Skeletal muscle satellite cell (primary cell): ENCODE results near the gene NET1.

Experiments
- H3K27me3 ChIP-seq: 2 replicates; pipeline ENCODE4 v1.7.0; 2013; ENCODE audit warnings: low read length; ENCODE audit not compliant: control insufficient read depth, insufficient read depth
- H3K36me3 ChIP-seq: 2 replicates; pipeline ENCODE4 v1.7.0; 2013; ENCODE audit warnings: mild to moderate bottlenecking, control low read depth, low read length; ENCODE audit not compliant: insufficient read depth
- H3K4me1 ChIP-seq: 2 replicates; pipeline ENCODE4 v1.7.0; 2013; ENCODE audit warnings: low read length; ENCODE audit not compliant: control insufficient read depth, insufficient read depth
- H3K4me2 ChIP-seq: 2 replicates; pipeline ENCODE4 v1.7.0; 2013; ENCODE audit warnings: mild to moderate bottlenecking, low read length
- H3K4me3 ChIP-seq: 2 replicates; pipeline ENCODE4 v1.7.0; 2013; ENCODE audit warnings: low read length
- H3K9ac ChIP-seq: 2 replicates; pipeline ENCODE4 v1.7.0; 2013; ENCODE audit warnings: mild to moderate bottlenecking, low read depth, low read length, moderate library complexity
- H3K9me3 ChIP-seq: replicated peaks from 2 replicates; pipeline ENCODE4 v1.7.0; 2013; ENCODE audit warnings: mild to moderate bottlenecking, control low read depth, low read length

Gene NET1

DNA sequence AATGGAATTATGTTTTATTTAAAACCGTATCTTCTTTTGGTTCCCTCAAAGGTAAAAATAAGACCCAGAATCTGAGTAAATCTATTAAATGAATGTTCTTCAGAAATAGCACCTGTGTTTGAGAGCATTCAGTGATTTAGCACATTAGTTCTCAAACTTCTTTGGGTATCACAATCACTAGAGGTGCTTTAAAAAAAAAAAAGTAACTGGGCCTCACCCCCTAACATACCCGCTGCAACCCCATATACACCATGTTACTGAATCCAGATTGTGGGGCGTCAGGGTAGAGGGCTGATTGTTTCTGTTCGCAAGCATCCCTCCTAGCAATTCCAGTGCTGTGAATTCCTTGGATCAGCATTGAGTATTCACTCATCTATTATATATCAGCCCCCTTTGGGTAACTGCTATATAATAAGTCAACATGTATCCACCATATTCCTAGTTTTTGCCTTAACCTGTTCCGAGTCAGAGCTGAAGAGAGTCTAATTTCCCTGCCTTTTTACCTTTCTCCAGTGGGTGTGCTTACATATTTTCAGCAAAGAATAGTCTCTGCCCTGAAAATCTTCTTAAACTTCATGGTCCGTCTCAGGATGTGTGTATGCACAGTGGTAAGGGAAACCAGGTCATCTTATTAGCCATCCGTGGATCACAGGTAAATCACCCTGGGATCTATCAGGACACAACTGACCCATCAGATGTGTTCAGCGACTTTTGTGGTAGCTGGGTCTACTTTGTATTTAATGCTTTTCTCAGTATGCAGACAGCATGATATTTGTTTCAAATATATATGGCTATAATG, 46.8 kb downstream of the NET1 start:
- H3K27me3 ChIP-seq: no peaks in the 10 kb centered on the region
- H3K4me2 ChIP-seq: no peak overlapping the region
- peaks cover 54% of the 10 kb centered on the region for H3K36me3 ChIP-seq
- H3K9me3 ChIP-seq: no peaks in the 10 kb centered on the region
- H3K4me3 ChIP-seq: no peak overlapping the region
- peaks cover 15% of the 10 kb centered on the region for H3K4me1 ChIP-seq
- no peak overlapping the region for H3K9ac ChIP-seq

- Histone ChIP-seq H3K27me3 (no peaks in the 10 kb centered on the region), H3K9me3 (no peaks in the 10 kb centered on the region), H3K36me3 (peaks cover 39% of the 10 kb centered on the region), H3K4me3 (no peak overlapping the region), H3K4me2 (no peak overlapping the region), H3K4me1 (peaks cover 15% of the 10 kb centered on the region), H3K9ac (no peak overlapping the region)
These were observed 48.3 kb downstream of the NET1 start for GRCh38 chr10:5460468-5461202.

DNA sequence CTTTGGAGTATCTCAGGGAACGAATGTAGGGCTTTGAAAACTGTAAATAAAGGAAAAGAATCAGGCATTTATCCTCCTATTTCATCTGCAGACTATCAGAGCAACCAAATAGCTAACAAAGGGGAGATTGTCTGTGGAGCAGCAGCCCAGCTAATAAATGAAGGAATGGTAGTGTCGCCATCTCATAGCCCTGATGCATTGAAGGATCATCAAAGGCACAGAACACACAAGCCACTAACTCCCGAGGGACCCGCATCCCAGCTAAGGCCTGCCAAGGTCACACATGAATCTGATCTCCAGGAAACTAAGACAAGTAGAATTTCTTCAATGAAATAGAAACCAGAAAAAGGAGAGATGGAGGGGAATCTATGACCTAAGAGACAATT, 48.8 kb downstream of the NET1 start:
- H3K36me3 ChIP-seq: peaks cover 34% of the 10 kb centered on the region
- H3K4me2 ChIP-seq: no peak overlapping the region
- no peak overlapping the region for H3K4me3 ChIP-seq
- H3K4me1 ChIP-seq: peaks cover 16% of the 10 kb centered on the region
- H3K27me3 ChIP-seq: no peaks in the 10 kb centered on the region
- H3K9ac ChIP-seq: no peak overlapping the region
- no peaks in the 10 kb centered on the region for H3K9me3 ChIP-seq

GRCh38 chr10:5461914-5462840, 49.8 kb downstream of the NET1 start:
- H3K36me3 ChIP-seq: peaks cover 24% of the 10 kb centered on the region
- H3K4me3 ChIP-seq: no peak overlapping the region
- no peaks in the 10 kb centered on the region for H3K27me3 ChIP-seq
- H3K4me1 ChIP-seq: peaks cover 18% of the 10 kb centered on the region
- no peaks in the 10 kb centered on the region for H3K9me3 ChIP-seq
- H3K4me2 ChIP-seq: peak overlapping the region; percentile 47
- H3K9ac ChIP-seq: no peak overlapping the region

DNA sequence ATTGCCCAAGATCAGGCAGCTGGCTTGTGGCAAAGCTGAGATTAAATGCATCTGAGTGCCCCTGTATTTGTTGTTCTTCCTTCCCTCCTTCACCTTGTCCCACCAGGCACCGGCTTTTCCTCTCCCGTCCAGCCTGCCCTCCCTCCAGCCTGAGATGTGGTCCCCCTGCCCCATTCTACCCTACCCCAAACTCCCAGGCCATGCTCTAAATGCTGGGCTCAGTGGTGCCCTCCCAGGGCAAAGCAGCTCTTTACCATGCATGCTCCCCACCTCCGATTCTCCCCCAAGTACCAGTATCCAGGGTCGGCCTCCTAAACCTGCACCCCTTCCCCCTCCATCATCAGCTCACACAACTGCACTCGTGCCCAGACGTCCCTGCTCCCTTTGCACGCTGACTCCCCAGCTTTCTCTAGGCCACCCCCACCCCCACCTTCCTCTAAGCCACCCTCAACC, 50.5 kb downstream of the NET1 start:
- Histone ChIP-seq H3K36me3 (peaks cover 24% of the 10 kb centered on the region), H3K4me3 (no peak overlapping the region), H3K4me2 (no peak overlapping the region)

GRCh38 chr10:5464546-5464945, 52.2 kb downstream of the NET1 start:
- no peak overlapping the region for H3K4me2 ChIP-seq
- H3K9ac ChIP-seq: no peak overlapping the region
- H3K27me3 ChIP-seq: no peaks in the 10 kb centered on the region
- H3K4me3 ChIP-seq: no peak overlapping the region
- peaks cover 8% of the 10 kb centered on the region for H3K36me3 ChIP-seq
- H3K9me3 ChIP-seq: no peaks in the 10 kb centered on the region
- H3K4me1 ChIP-seq: peaks cover 18% of the 10 kb centered on the region

More for the DNA sequence above, 50.5 kb downstream of the NET1 start:
- Histone ChIP-seq H3K9me3 (no peaks in the 10 kb centered on the region), H3K9ac (no peak overlapping the region), H3K27me3 (no peaks in the 10 kb centered on the region), H3K4me1 (peaks cover 18% of the 10 kb centered on the region)

- Histone ChIP-seq H3K4me3 (no peak overlapping the region), H3K27me3 (no peaks in the 10 kb centered on the region), H3K9ac (no peak overlapping the region), H3K36me3 (no peaks in the 10 kb centered on the region), H3K4me2 (no peak overlapping the region), H3K9me3 (no peaks in the 10 kb centered on the region), H3K4me1 (peaks cover 18% of the 10 kb centered on the region)
These were observed 53.7 kb downstream of the NET1 start for GRCh38 chr10:5465976-5466450.

GRCh38 chr10:5466451-5467206, 54.3 kb downstream of the NET1 start:
- Histone ChIP-seq H3K4me1 (peaks cover 14% of the 10 kb centered on the region), H3K27me3 (no peaks in the 10 kb centered on the region), H3K4me2 (no peak overlapping the region), H3K9ac (no peak overlapping the region), H3K9me3 (no peaks in the 10 kb centered on the region), H3K4me3 (no peak overlapping the region), H3K36me3 (no peaks in the 10 kb centered on the region)

DNA sequence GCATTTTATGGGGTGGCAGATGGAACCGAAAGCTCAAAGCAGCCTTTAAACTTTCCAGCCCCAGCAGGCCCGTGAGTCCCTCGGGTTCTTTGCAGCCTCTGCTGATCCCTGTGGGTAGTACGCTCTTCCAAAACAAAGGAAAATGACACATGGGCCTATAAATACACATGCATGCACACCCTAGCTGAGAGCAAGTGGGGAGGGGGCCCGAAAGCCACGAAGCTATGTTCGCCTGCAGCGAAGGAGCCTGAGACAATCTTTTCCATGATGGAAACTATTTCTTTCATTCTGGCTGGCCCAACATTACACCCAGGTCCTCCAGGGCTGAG, 54.8 kb downstream of the NET1 start:
- Histone ChIP-seq H3K27me3 (no peaks in the 10 kb centered on the region), H3K4me1 (peaks cover 8% of the 10 kb centered on the region), H3K9me3 (no peaks in the 10 kb centered on the region), H3K9ac (no peak overlapping the region), H3K4me3 (no peak overlapping the region), H3K36me3 (no peaks in the 10 kb centered on the region), H3K4me2 (no peak overlapping the region)

- H3K4me2 ChIP-seq: no peak overlapping the region
- H3K27me3 ChIP-seq: no peaks in the 10 kb centered on the region
- no peak overlapping the region for H3K4me3 ChIP-seq
- no peak overlapping the region for H3K9ac ChIP-seq
- H3K9me3 ChIP-seq: no peaks in the 10 kb centered on the region
- peaks cover 3% of the 10 kb centered on the region for H3K4me1 ChIP-seq
- no peaks in the 10 kb centered on the region for H3K36me3 ChIP-seq
These were observed 55.4 kb downstream of the NET1 start for GRCh38 chr10:5467634-5468255.
